Mammary epithelial cell (primary cell): ENCODE measurements around the gene METRNL.

Experiments
- EZH2 ChIP-seq: IDR thresholded peaks from 2 replicates; pipeline ENCODE4 v1.6.1; 2012; ENCODE audit warnings: low read length, inconsistent platforms, borderline replicate concordance
- TF ChIP-seq, protein P1 (sequence below), 2 donors: IDR thresholded peaks in 1 of 2; conservative IDR thresholded peaks in 1 of 2; 2 replicates each; pipeline ENCODE4 v1.5.1; 2011 to 2012; ENCODE audit warnings: inconsistent platforms in 2 of 2, low read length in 2 of 2, mild to moderate bottlenecking in 2 of 2, control low read depth in 1 of 2, low read depth in 1 of 2; ENCODE audit not compliant: insufficient read depth in 1 of 2; ENCODE audit errors: extremely low read depth in 1 of 2

DNA sequence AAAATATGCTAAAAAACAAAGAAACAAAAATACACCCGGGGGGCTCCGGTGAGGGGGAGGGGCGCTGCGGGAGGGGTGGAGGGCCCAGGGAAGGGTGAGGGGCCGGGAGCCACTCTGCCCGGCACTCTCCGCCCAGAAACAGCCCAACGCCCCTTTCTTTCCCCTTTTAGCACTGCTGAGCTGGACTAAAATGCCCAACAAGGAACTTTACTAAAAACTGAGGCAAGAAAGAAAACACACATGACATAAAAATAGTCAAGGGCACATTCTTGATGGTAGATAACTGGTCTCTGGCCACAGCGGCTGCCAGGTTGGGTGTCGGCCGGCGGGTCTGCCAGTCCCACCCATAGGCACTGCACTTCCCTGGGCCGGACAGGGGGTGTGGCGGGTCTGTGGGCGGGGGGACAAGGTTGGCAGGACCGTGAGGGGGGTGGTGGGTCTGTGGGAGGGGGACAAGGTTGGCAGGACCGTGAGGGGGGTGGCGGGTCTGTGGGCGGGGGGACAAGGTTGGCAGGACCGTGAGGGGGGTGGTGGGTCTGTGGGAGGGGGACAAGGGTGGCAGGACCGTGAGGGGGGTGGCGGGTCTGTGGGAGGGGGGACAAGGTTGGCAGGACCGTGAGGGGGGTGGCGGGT, 20.9 kb downstream of the METRNL start:
- TF ChIP-seq EZH2, result no peak
- TF ChIP-seq, protein P1, sequence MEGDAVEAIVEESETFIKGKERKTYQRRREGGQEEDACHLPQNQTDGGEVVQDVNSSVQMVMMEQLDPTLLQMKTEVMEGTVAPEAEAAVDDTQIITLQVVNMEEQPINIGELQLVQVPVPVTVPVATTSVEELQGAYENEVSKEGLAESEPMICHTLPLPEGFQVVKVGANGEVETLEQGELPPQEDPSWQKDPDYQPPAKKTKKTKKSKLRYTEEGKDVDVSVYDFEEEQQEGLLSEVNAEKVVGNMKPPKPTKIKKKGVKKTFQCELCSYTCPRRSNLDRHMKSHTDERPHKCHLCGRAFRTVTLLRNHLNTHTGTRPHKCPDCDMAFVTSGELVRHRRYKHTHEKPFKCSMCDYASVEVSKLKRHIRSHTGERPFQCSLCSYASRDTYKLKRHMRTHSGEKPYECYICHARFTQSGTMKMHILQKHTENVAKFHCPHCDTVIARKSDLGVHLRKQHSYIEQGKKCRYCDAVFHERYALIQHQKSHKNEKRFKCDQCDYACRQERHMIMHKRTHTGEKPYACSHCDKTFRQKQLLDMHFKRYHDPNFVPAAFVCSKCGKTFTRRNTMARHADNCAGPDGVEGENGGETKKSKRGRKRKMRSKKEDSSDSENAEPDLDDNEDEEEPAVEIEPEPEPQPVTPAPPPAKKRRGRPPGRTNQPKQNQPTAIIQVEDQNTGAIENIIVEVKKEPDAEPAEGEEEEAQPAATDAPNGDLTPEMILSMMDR (conservative IDR thresholded peaks at IDR 0.05 in 1 of 2, IDR thresholded peaks at IDR 0.05 in 1 of 2; ENCODE audit: extremely low read depth in 1 of 2, insufficient read depth in 1 of 2, low read depth in 1 of 2, low read length in 2 of 2), result no peak
